Heart right ventricle (tissue), 16 donors: ENCODE measurements around the gene GPR61. TPM values are rescaled to one million over a fixed set of nuclear protein-coding genes. Genes with fewer than 3 reads are reported as not detected.

ENCODE experiments used
- ATAC-seq, 8 donors: fragments of 200-7000 bp; cut with Tn5 transposase; one replicate each; pipeline ENCODE4 v1.9.1; 2020; ENCODE audit warnings: mild to moderate bottlenecking in 8 of 8, moderate library complexity in 8 of 8, moderate number of reproducible peaks in 1 of 8
- DNase-seq, 2 donors: peaks; one replicate each; pipeline ENCODE4 v3.0.0-alpha.2; 2020
- H3K27ac ChIP-seq, 10 donors: fragments of 200-600 bp; sonication (generic) in 2 of 10; one replicate each; pipeline versions ENCODE4 v1.5.0 to v1.8.0; 2020 to 2022; ENCODE audit warnings: mild to moderate bottlenecking in 3 of 10
- H3K27me3 ChIP-seq, 7 donors: fragments of 200-600 bp; one replicate each; pipeline ENCODE4 v1.8.0; 2021 to 2022; ENCODE audit warnings: mild to moderate bottlenecking in 2 of 7
- H3K36me3 ChIP-seq, 9 donors: fragments of 200-600 bp; sonication (generic) in 1 of 9; one replicate each; pipeline versions ENCODE4 v1.5.0 to v1.8.0; 2020 to 2022; ENCODE audit warnings: mild to moderate bottlenecking in 2 of 9
- H3K4me1 ChIP-seq, 9 donors: fragments of 200-600 bp; sonication (generic) in 1 of 9; one replicate each; pipeline versions ENCODE4 v1.5.0 to v1.8.0; 2020 to 2022; ENCODE audit warnings: mild to moderate bottlenecking in 4 of 9
- H3K4me3 ChIP-seq, 10 donors: fragments of 200-600 bp; sonication (generic) in 2 of 10; one replicate each; pipeline versions ENCODE4 v1.5.0 to v1.8.0; 2020 to 2022; ENCODE audit warnings: mild to moderate bottlenecking in 7 of 10, moderate library complexity in 2 of 10
- H3K9me3 ChIP-seq, 11 donors: fragments of 200-600 bp in 10 of 11; sonication (generic) in 2 of 11; one replicate each; pipeline versions ENCODE4 v1.5.0 to v1.8.0; 2013 to 2022; ENCODE audit warnings: mild to moderate bottlenecking in 2 of 11, control low read depth in 1 of 11, moderate library complexity in 1 of 11
- WGBS, 2 donors: extraction: QIAGEN DNeasy Blood & Tissue Kit; methylation state at CpG; one replicate each; pipeline ENCODE4 v1.1.7; 2013; ENCODE audit warnings: inconsistent platforms in 1 of 2; 5-methylcytosine and 5-hydroxymethylcytosine counted together
- intact Hi-C, 10 donors: fragments of 100-400 bp; cut with DNase I; formaldehyde crosslinking; loops; one replicate each; pipeline versions ENCODE4 v1.11.1 to v1.14.2; 2022
- polyA plus RNA-seq, 2 donors: library from polyadenylated mRNA; stranded (reverse); fragments of 200-250 nt; gene quantifications; one replicate each; pipeline ENCODE4 v1.2.3, GENCODE V29; 2013
- total RNA-seq, 10 donors: library from RNA; stranded (reverse); fragmentation: NEBNext Ultra II Directional in 3 of 10; extraction: Animal tissue kit (Norgen Biotek cat#: 25700) in 3 of 10; gene quantifications; one replicate each; pipeline versions ENCODE4 v1.2.1 to v1.2.4, GENCODE V29; 2021 to 2023
- TF ChIP-seq, protein P1 (sequence below), 9 donors: fragments of 200-600 bp; sonication (generic) in 2 of 9; IDR thresholded peaks; one replicate each; pipeline versions ENCODE4 v1.5.0 to v1.8.0; 2021 to 2022; ENCODE audit warnings: antibody characterized with exemption in 9 of 9, mild to moderate bottlenecking in 5 of 9, moderate library complexity in 1 of 9
- donor health status: Arrhythmogenic right ventricular cardiomyopathy.
- donor health status: ischemic (EF 13 %, LVEDD 7.1; RV severe dilation, severe dysfunction).
- donor health status: healthy with polysubstance abuse.
- donor health status: DM: no; HTN: yes; CAD: no.
- donor health status: DM: no; HTN: no; CAD: no.
- donor health status: ischemic (EF 25% LVEDD 6.9; RV normal size, moderate dysfunction).
- donor health status: ischemic (EF 25% LVEDD 5.7; RV mildly dilated, moderate dysfunction).
- donor health status: healthy.
- donor health status: DM: yes; HTN: yes; CAD: no.
- donor health status: Ischemic cardiomyopathy.
- donor health status: ischemic (EF 35%, LVEDD 5.7; RV mildly dilated, moderate dysfunction).
- donor health status: nonischemic (EF 11% LVEDD 7.7; RV severe dilation, severe dysfunction).
- donor health status: DM: yes; HTN: yes; CAD: no.
- donor health status: PGD.
- donor health status: ischemic (EF 29% LVEDD 5.4; RV normal size, mild dysfunction).
- donor health status: nonischemic (EF 23%, LVEDD 6.1; RV moderate dilation, normal function).

GPR61 gene
- total and polyA plus RNA-seq, 12 donors, result 0.11 to 1.0 (median 0.31) TPM; not detected in 4

GRCh38 chr1:109589679-109590078 is 50.0 kb downstream of the GPR61 start:
- TF ChIP-seq, protein P1, sequence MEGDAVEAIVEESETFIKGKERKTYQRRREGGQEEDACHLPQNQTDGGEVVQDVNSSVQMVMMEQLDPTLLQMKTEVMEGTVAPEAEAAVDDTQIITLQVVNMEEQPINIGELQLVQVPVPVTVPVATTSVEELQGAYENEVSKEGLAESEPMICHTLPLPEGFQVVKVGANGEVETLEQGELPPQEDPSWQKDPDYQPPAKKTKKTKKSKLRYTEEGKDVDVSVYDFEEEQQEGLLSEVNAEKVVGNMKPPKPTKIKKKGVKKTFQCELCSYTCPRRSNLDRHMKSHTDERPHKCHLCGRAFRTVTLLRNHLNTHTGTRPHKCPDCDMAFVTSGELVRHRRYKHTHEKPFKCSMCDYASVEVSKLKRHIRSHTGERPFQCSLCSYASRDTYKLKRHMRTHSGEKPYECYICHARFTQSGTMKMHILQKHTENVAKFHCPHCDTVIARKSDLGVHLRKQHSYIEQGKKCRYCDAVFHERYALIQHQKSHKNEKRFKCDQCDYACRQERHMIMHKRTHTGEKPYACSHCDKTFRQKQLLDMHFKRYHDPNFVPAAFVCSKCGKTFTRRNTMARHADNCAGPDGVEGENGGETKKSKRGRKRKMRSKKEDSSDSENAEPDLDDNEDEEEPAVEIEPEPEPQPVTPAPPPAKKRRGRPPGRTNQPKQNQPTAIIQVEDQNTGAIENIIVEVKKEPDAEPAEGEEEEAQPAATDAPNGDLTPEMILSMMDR (IDR thresholded peaks at IDR 0.05), result no peak
- Histone ChIP-seq H3K36me3 (peaks cover 0 to 100% (median 49%) of the 10 kb centered on the region in 9 donors), H3K27ac (no peak overlapping the region), H3K4me1 (no peaks in the 10 kb centered on the region), H3K9me3 (no peaks in the 10 kb centered on the region), H3K27me3 (no peaks in the 10 kb centered on the region), H3K4me3 (no peak overlapping the region)
- intact Hi-C loops, result no loop called here
- no peak for DNase-seq
- no peak for ATAC-seq

GRCh38 chr1:109592916-109593315 is 53.2 kb downstream of the GPR61 start:
- TF ChIP-seq, protein P1 (IDR thresholded peaks at IDR 0.05), result no peak
- no peak for ATAC-seq
- DNase-seq, result no peak
- no peaks in the 10 kb centered on the region for H3K4me1 ChIP-seq
- H3K27me3 ChIP-seq, result no peaks in the 10 kb centered on the region
- no peaks in the 10 kb centered on the region for H3K9me3 ChIP-seq
- H3K36me3 ChIP-seq, result peaks cover 0 to 100% (median 33%) of the 10 kb centered on the region in 9 donors
- intact Hi-C loops, result no loop called here
- no peak overlapping the region for H3K4me3 ChIP-seq
- H3K27ac ChIP-seq, result no peak overlapping the region

- intact Hi-C loops, result no loop called here
- DNase-seq (no peak), ATAC-seq (no peak)
- Histone ChIP-seq H3K27me3 (no peaks in the 10 kb centered on the region), H3K4me3 (no peak overlapping the region), H3K4me1 (no peaks in the 10 kb centered on the region), H3K36me3 (peaks cover 0 to 94% (median 25%) of the 10 kb centered on the region in 9 donors), H3K27ac (no peak overlapping the region), H3K9me3 (no peaks in the 10 kb centered on the region)
- TF ChIP-seq, protein P1 (IDR thresholded peaks at IDR 0.05), result no peak
- 91 to 92% methylated on average over 2 of the region's 2 CpGs for WGBS, 2 donors
These were observed 55.9 kb downstream of the GPR61 start for GRCh38 chr1:109595531-109595930.

Other genes with a start within 250 kb of the GPR61 start
- 1 to 10 TPM in 2 of 10 donors, under 1 TPM in 8; 0.23 to 2.7 (median 0.53) TPM for gene MYBPHL, start 232.9 kb upstream of the GPR61 start, total RNA-seq
- gene MYBPHL, start 232.9 kb upstream of the GPR61 start, polyA plus RNA-seq, result under 1 TPM in 1 of 2 donors, not detected in 1; 0.30 TPM
- gene SORT1, start 142.0 kb upstream of the GPR61 start, total RNA-seq, result 100 to 1,000 TPM; 105 to 235 (median 132) TPM
- gene SORT1, start 142.0 kb upstream of the GPR61 start, polyA plus RNA-seq, result 10 to 100 TPM; 32.8 to 64.1 TPM
- gene PSMA5, start 113.4 kb upstream of the GPR61 start, total RNA-seq, result 10 to 100 TPM; 51.2 to 65.6 (median 59.2) TPM
- gene PSMA5, start 113.4 kb upstream of the GPR61 start, polyA plus RNA-seq, result 10 to 100 TPM; 22.7 to 94.6 TPM
- 10 to 100 TPM; 25.4 to 47.3 (median 27.7) TPM for gene SYPL2, start 73.3 kb upstream of the GPR61 start, total RNA-seq
- 10 to 100 TPM; 15.0 to 21.9 TPM for gene SYPL2, start 73.3 kb upstream of the GPR61 start, polyA plus RNA-seq
- gene ATXN7L2, start 56.0 kb upstream of the GPR61 start, total RNA-seq, result 1 to 10 TPM; 1.8 to 3.0 (median 2.5) TPM
- gene ATXN7L2, start 56.0 kb upstream of the GPR61 start, polyA plus RNA-seq, result 10 to 100 TPM in 1 of 2 donors, 1 to 10 TPM in 1; 3.2 to 11.4 TPM
- gene CYB561D1, start 45.8 kb upstream of the GPR61 start, total RNA-seq, result 1 to 10 TPM; 3.3 to 7.6 (median 4.5) TPM
- 1 to 10 TPM; 3.0 to 3.6 TPM for gene CYB561D1, start 45.8 kb upstream of the GPR61 start, polyA plus RNA-seq
- 10 to 100 TPM; 11.9 to 16.6 (median 14.7) TPM for gene AMIGO1, start 30.1 kb upstream of the GPR61 start, total RNA-seq
- gene AMIGO1, start 30.1 kb upstream of the GPR61 start, polyA plus RNA-seq, result 1 to 10 TPM; 2.8 to 4.0 TPM
- gene GNAI3, start 8.7 kb downstream of the GPR61 start, total RNA-seq, result 1 to 10 TPM; 2.1 to 3.6 (median 2.8) TPM
- gene GNAI3, start 8.7 kb downstream of the GPR61 start, polyA plus RNA-seq, result 1 to 10 TPM; 1.6 to 2.2 TPM
- gene GNAT2, start 79.7 kb downstream of the GPR61 start, total RNA-seq, result not detected
- under 1 TPM in 1 of 2 donors, not detected in 1; 0.04 TPM for gene GNAT2, start 79.7 kb downstream of the GPR61 start, polyA plus RNA-seq
- 10 to 100 TPM in 7 of 10 donors, 1 to 10 TPM in 3; 6.4 to 18.2 (median 11.5) TPM for gene AMPD2, start 80.0 kb downstream of the GPR61 start, total RNA-seq
- gene AMPD2, start 80.0 kb downstream of the GPR61 start, polyA plus RNA-seq, result 10 to 100 TPM; 12.3 to 15.2 TPM
- 10 to 100 TPM; 29.9 to 62.1 (median 43.5) TPM for gene GSTM4, start 116.2 kb downstream of the GPR61 start, total RNA-seq
- 10 to 100 TPM; 22.8 to 41.3 TPM for gene GSTM4, start 116.2 kb downstream of the GPR61 start, polyA plus RNA-seq
- 10 to 100 TPM; 56.9 to 93.3 (median 68.1) TPM for gene GSTM2, start 128.2 kb downstream of the GPR61 start, total RNA-seq
- gene GSTM2, start 128.2 kb downstream of the GPR61 start, polyA plus RNA-seq, result 100 to 1,000 TPM in 1 of 2 donors, 10 to 100 TPM in 1; 23.1 to 113 TPM
- gene GSTM1, start 147.9 kb downstream of the GPR61 start, total RNA-seq, result 10 to 100 TPM in 6 of 10 donors, not detected in 4; 28.7 to 57.7 (median 36.9) TPM
- 10 to 100 TPM in 1 of 2 donors, under 1 TPM in 1; 0.19 to 39.6 TPM for gene GSTM1, start 147.9 kb downstream of the GPR61 start, polyA plus RNA-seq
- 1 to 10 TPM in 9 of 10 donors, under 1 TPM in 1; 0.93 to 3.2 (median 2.0) TPM for gene GSTM5, start 172.4 kb downstream of the GPR61 start, total RNA-seq
- gene GSTM5, start 172.4 kb downstream of the GPR61 start, polyA plus RNA-seq, result 1 to 10 TPM in 1 of 2 donors, under 1 TPM in 1; 0.86 to 2.9 TPM
- gene GSTM3, start 201.2 kb downstream of the GPR61 start, total RNA-seq, result 100 to 1,000 TPM in 5 of 10 donors, 10 to 100 TPM in 5; 51.8 to 289 (median 99.3) TPM
- gene GSTM3, start 201.2 kb downstream of the GPR61 start, polyA plus RNA-seq, result 100 to 1,000 TPM in 1 of 2 donors, 10 to 100 TPM in 1; 49.0 to 129 TPM
- under 1 TPM in 3 of 10 donors, not detected in 7; 0.49 to 0.61 (median 0.56) TPM for gene EPS8L3, start 224.1 kb downstream of the GPR61 start, total RNA-seq
- gene EPS8L3, start 224.1 kb downstream of the GPR61 start, polyA plus RNA-seq, result not detected